Stomach (tissue), 4 donors: ENCODE measurements around the gene BRF1.

ENCODE experiments used
- CTCF ChIP-seq, 7 experiments: fragments of 450-650 bp in 4 of 7; fragments of 200-600 bp in 3 of 7; sonication (generic) in 3 of 7; IDR thresholded peaks; one replicate each; pipeline ENCODE4 v1.5.1; 2016 to 2019; ENCODE audit warnings: antibody characterized with exemption in 7 of 7, control low read depth in 2 of 7, mild to moderate bottlenecking in 1 of 7
- EP300 ChIP-seq: sonication (generic); formaldehyde crosslinking; IDR thresholded peaks from one replicate; pipeline ENCODE4 v1.6.1; 2017; ENCODE audit warnings: antibody characterized with exemption
- POLR2A ChIP-seq, 4 donors: fragments of 450-650 bp; IDR thresholded peaks; one replicate each; pipeline ENCODE4 v1.6.1; 2016; ENCODE audit warnings: antibody characterized with exemption in 4 of 4, control low read depth in 2 of 4, mild to moderate bottlenecking in 1 of 4, moderate library complexity in 1 of 4
- POLR2AphosphoS5 ChIP-seq, 3 donors: sonication (generic); formaldehyde crosslinking; IDR thresholded peaks; one replicate each; pipeline ENCODE4 v1.6.1; 2016; ENCODE audit warnings: antibody characterized with exemption in 3 of 3

GRCh38 chr14:105172476-105172875 is 128.3 kb downstream of the BRF1 start:
- TF ChIP-seq EP300 (no peak), CTCF (IDR thresholded peaks at IDR 0.05) (no peak), POLR2AphosphoS5 (IDR thresholded peaks at IDR 0.05) (no peak), POLR2A (IDR thresholded peaks at IDR 0.05) (no peak)
